ENCODE measurements around the gene BORCS5. TPM values are rescaled to one million over a fixed set of nuclear protein-coding genes. Genes with fewer than 3 reads are reported as not detected.

The BORCS5 gene
- total and polyA plus RNA-seq, 2 experiments from 2014 or later: 11.3 to 12.6 TPM

- TF ChIP-seq ZNF462 (CRISPR knock-in tag; IDR thresholded peaks at IDR 0.05) (no peak), CTCF (conservative IDR thresholded peaks at IDR 0.05; ENCODE audit: low read depth in 2 of 2) (no peak), STAT1 (IDR thresholded peaks at IDR 0.05; ENCODE audit: unreplicated experiment) (no peak), NANOG (IDR thresholded peaks at IDR 0.05; ENCODE audit: borderline replicate concordance) (no peak), CREB1 (CRISPR knock-in tag; IDR thresholded peaks at IDR 0.05; ENCODE audit: low read depth) (no peak)
These were observed 20.8 kb upstream of the BORCS5 start (continued) for GRCh38 chr12:12336049-12336411.

GRCh38 chr12:12336511-12336910, 20.4 kb upstream of the BORCS5 start:
- H3K27me3 Mint-ChIP-seq (ENCODE audit: insufficient read depth, low read depth, poor library complexity): peaks cover 10% of the 10 kb centered on the region
- H3K27ac Mint-ChIP-seq: no peak overlapping the region
- Histone ChIP-seq H3K4me1 (ENCODE audit: insufficient read depth) (peaks cover 8% of the 10 kb centered on the region; the same call in 1 of the 2 replicates), H3K27me3 (ENCODE audit: insufficient read depth) (no peaks in the 10 kb centered on the region), H3K9me2 (ENCODE audit: insufficient read depth) (no peaks in the 10 kb centered on the region), H3K4me3 (no peak overlapping the region), H3K36me3 (ENCODE audit: insufficient read depth) (no peaks in the 10 kb centered on the region), H3K4me2 (no peak overlapping the region), H4K20me1 (replicated peaks; ENCODE audit: insufficient read depth) (no peaks in the 10 kb centered on the region), H2AFZ (no peak overlapping the region), H3K27ac (ENCODE audit: low read depth) (no peak overlapping the region), H3K79me2 (replicated peaks; ENCODE audit: insufficient read depth) (no peaks in the 10 kb centered on the region), H3F3A (replicated peaks; ENCODE audit: low read depth) (no peaks in the 10 kb centered on the region; the same call in 1 of the 2 replicates)
- H3K4me1 Mint-ChIP-seq: peaks cover 19% of the 10 kb centered on the region
- no peaks in the 10 kb centered on the region for H3K36me3 Mint-ChIP-seq (ENCODE audit: low read depth)
- ATAC-seq: no peak
- no peaks in the 10 kb centered on the region for H3K9me3 Mint-ChIP-seq
- no peak for TF ChIP-seq CTCF (conservative IDR thresholded peaks at IDR 0.05; ENCODE audit: low read depth in 2 of 2)
- no peak for TF ChIP-seq JUNB (IDR thresholded peaks at IDR 0.05; ENCODE audit: unreplicated experiment)
- H3K4me3 Mint-ChIP-seq: no peak overlapping the region
- DNase-seq (ENCODE audit: low spot score): no peak
